Eye (tissue), 1 donor: ENCODE results near the gene FASTK.

Experiments
- DNase-seq: peaks from one replicate; pipeline ENCODE4 v3.0.0-alpha.2; 2015

Gene FASTK

GRCh38 chr7:151080067-151080521, 515 bp downstream of the FASTK start:
- DNase-seq = peak; percentile 60

DNA sequence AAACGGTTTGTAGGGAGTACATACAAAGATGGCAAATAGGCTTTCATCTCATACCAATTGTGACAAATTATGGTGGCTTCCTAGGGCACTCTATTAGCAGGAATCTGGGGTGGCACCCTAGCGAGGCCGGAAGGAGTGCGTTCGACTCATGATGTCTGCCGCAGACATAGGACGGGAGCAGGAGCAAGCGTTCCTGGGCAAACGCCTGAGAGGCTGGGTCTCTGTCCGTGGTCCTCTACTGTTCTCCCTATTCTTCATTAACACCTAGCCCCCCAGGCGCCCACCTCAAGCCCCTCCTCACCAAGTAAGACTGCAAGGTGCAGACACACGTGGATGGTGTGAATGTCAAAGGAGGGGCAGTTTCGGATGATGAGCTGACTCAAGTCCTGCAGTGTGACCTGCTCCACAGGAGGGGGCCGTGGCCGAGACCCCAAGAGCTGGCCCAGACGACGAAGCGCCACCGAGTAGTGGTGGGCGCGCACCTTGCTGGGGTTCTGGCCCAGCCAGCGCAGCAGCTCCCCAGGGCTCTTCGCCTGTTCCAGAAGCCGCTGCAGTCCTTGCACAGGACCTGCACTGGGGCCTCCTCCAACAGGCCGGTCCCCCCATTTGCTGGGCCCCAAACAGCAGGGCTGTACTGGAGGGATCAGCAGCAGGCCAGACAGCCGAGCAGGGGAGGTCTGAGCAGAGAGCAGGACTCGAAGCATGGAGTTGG, 1.3 kb downstream of the FASTK start:
- DNase-seq = no peak

- peak; percentile 38 for DNase-seq
These were observed 2.2 kb downstream of the FASTK start for GRCh38 chr7:151078233-151079040.

DNA sequence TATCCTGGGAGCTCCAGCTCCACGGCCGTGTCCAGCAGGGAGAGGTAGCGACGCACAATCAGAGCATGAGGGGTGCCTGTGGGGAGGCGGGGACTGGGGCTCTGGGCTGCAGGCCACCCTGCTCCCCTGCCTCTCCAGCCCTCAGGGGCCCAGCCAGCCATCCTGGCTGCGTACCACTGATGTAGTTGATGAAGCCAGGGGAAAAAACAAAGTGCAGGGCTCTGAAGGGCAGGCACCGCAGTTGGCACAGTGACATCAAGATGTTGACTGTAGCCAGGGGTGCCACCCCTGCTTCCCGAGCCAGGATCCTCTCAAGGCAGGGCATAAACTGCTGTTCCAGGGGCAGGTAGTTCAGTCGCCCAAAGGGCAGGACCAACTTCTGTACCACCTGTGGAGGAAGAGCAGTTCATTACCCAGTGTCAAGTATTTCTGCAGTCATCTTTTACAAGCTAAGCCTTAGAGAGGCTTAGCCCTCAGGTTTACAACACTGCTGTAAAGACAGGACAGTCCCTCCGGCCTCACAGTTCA, 2.8 kb downstream of the FASTK start:
- no peak for DNase-seq

DNA sequence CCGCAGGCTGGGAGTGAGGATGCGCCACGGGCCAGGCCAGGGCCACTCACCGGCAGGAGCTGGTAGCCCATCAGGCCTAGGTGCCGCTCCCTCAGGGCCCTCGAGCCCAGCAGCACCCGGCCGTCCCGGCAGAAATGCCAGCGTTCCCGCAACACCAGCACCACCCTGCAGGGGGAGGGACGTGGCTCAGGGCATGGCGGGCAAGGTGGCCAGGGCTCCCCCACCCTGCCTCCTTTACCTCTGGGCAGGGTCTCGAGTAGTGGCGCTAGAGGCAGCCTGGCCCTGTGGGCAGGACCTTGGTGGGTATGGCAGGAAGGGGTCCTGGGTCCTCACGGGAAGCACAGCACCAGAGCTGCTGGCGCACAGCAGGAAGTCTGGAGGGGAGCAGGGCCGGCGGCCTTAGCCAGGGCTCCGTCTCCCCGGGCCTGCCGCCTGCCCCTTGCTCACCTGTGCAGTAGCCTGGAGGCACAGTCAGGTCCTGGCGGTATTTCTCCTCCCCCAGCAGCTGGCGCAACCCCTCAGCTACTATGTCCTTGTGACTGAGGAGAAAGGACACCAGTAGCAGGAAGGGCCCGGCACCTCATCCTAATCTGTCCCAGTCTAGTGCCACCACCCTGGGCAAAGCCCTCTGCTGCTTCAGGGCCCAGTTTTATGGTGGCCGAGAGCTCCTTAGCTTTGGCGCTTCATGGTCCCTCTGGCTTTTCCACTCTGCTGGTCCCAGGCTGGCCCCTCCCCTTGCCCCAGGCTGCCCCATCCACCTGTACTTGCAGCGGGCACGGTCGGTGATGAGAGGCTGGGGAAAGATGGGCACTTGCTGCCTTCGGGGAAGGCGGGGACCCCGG, 3.5 kb downstream of the FASTK start:
- no peak for DNase-seq

DNA sequence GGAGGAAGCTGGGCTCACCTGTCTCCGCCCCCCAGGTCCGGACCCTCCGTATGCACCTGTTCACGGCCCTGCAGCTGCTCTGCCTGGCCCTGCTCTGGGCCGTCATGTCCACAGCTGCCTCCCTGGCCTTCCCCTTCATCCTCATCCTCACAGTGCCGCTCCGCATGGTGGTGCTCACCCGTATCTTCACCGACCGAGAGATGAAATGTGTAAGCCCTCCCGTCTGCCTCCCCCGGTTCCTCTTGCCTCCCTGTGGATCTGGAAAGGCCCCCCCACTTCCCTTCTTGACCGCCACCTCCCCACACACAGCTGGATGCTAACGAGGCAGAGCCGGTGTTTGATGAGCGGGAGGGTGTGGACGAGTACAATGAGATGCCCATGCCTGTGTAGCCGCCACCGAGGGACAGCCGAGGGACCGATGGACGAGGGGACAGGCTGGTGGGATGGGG, 4.6 kb downstream of the FASTK start:
- DNase-seq = no peak

DNA sequence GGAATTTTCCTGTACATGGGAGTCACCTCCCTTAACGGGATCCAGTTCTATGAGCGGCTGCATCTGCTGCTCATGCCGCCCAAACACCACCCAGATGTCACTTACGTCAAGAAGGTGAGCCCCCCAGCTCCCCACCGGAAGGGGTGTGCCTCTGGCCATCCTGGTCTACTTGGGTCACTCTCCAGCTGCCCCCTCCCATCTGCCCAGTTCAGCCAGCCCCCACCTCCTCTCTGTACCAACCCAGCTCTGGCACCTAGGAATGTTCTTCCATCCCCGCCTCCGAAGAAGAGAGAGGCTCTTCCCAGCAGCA, 5.0 kb downstream of the FASTK start:
- no peak for DNase-seq

DNA sequence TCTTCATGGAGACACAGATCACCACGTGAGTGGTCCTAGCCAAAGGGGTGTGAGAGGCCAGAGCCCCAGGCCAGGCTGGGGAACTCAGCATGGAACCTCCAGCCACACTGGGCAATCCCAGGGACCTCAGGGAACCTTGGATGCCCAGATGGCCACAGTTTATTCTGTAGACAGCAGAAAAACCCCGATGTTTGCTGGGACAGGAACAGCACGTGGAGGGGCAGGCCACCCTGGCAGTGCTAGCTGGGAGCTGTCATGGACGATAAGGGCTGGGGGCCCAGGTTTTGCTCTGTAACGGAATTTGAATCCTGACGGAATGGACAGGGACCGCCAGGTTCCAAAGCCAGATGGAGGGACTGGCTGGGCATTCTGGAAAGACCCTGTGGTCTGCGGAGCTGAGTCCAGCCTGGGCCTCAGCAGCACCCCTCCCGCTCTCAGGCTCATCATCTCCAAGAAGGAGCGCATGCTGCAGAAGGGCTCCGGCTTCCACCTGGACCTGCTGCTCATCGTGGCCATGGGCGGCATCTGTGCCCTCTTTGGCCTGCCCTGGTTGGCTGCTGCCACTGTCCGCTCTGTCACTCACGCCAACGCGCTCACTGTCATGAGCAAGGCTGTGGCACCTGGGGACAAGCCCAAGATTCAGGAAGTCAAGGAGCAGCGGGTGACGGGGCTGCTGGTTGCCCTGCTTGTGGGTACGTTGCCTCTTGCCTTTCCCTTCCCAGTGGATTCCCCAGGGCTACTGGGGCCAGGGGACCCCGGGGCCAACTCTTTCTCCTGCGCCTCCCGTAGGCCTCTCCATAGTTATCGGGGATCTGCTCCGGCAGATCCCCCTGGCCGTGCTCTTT, 5.6 kb downstream of the FASTK start:
- no peak for DNase-seq

DNA sequence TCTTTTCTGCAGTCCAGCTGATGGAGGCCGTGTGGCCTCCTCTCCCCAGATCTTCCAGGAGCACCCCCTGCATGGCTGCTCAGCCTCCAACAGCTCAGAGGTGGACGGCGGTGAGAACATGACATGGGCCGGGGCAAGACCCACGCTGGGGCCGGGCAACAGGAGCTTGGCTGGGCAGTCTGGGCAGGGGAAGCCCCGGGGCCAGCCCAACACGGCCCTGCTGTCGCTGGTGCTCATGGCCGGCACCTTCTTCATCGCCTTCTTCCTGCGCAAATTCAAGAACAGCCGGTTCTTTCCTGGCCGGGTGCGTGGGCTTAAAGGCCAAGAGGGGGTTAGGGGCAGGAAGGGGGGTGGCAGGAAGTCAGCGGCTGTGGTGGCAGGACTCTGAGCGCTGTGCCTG, 6.6 kb downstream of the FASTK start:
- no peak for DNase-seq

GRCh38 chr7:151071032-151071866, 9.4 kb downstream of the FASTK start:
- DNase-seq = no peak

DNA sequence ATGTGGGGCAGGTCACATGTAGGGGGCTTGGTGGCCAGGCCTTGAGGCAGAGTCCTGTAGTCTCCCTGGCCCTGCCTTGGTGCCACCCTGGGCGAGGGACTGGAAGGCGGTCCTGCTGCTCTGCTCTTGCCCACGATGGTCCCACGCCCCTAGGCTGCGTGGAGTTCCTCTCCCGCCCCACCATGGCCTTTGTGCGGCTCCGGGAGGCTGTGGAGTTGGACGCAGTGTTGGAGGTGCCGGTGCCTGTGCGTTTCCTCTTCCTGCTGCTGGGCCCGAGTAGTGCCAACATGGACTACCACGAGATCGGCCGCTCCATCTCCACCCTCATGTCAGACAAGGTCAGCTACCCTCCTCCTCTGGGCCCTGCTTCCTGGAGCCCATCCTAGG, 10.0 kb downstream of the FASTK start:
- DNase-seq = no peak

DNA sequence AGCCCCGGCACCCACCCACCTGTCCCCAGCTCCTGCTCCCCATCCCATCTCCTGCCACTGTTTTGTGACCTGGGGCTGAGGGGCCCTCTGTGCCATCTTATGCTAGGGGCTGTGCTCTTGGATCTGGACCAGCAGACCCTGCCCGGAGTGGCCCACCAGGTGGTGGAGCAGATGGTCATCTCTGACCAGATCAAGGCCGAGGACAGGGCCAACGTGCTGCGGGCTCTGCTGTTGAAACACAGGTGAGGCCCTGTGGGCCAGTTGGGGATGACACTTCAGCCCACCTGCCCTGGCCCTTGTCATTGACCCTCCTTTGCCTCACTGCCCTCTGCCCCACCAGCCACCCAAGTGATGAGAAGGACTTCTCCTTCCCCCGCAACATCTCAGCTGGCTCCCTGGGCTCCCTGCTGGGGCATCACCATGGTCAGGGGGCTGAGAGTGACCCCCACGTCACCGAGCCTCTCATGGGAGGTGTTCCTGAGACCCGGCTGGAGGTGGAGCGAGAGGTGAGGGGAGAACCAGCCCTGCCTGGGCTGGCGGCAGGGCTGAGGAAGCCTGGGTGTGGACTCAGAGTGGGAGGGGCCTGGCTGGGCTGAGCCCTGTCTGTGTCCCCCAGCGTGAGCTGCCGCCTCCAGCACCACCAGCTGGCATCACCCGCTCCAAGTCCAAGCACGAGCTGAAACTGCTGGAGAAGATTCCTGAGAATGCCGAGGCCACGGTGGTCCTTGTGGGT, 10.6 kb downstream of the FASTK start:
- DNase-seq = no peak

DNA sequence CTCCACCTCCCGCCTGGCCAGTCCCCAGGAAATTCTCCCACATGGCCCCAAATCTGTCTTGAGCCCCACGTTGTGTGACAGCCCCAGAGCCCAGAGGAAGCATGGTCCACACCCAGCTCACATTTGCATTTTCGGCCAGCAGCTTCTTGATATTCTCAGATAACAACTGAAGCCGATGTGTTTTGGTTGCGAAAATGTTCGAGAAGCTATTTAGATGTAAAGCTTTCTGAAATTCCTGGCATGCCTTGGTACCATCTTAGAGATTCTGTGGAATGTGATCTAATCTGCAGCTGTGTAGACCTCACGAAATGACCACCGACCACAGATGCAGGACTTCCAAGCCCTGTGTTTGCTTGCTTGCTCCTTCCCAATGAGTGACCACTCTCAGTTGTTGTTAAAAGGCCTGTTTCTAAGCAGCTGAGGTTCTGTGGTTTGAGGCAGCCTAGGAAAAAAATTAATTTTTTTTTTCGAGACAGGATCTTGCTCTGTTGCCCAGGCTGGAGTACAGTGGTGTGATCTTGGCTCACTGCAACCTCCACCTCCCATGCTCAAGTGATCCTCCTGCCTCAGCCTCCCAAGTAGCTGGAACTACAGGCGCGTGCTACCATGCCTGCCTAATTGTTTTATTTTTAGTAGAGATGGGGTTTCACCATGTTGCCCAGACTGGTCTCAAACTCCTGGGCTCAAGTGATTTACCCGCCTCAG, 12.4 kb downstream of the FASTK start:
- DNase-seq = no peak

DNA sequence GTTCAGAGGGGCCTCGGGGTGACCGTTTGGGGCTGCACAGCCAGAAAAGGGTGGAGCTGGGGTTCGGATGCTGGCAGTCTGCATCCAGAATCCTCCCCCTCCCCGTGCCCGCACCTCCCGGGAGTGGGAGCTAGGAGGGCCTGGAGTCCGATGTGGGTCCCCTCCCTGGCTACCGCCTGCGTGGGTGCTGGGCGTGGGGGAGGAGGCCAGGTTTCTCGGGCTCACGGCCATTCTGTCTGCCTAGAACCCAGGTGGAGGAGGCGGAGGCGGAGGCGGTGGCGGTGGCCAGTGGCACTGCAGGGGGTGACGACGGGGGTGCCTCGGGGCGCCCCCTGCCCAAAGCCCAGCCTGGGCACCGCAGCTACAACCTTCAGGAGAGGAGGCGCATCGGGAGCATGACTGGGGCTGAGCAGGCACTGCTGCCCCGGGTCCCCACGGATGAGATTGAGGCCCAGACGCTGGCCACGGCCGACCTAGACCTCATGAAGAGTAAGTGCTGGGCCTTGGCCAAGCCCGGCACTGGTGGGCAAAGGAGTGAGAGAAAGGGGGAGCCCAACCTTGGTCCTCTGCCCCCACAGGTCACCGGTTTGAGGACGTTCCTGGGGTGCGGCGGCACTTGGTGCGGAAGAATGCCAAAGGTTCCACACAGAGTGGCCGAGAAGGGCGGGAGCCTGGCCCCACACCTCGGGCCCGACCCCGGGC, 14.2 kb downstream of the FASTK start:
- DNase-seq = no peak

GRCh38 chr7:151065516-151065915, 15.1 kb downstream of the FASTK start:
- no peak for DNase-seq

GRCh38 chr7:151064993-151065392, 15.6 kb downstream of the FASTK start:
- no peak for DNase-seq

GRCh38 chr7:151064454-151064853, 16.2 kb downstream of the FASTK start:
- no peak for DNase-seq

GRCh38 chr7:151063212-151063561, 17.4 kb downstream of the FASTK start:
- no peak for DNase-seq
